PFSK-1 (cell line): ENCODE results near the gene LAMB1.

Source experiments
- POLR2AphosphoS5 ChIP-seq: IDR thresholded peaks from 2 replicates; pipeline ENCODE4 v1.6.1; 2012; ENCODE audit warnings: low read depth, mild to moderate bottlenecking, control low read depth, low read length, moderate library complexity
- TAF1 ChIP-seq: IDR thresholded peaks from 2 replicates; pipeline ENCODE4 v1.6.1; 2012; ENCODE audit warnings: low read length, control low read depth, borderline replicate concordance; ENCODE audit not compliant: insufficient read depth

DNA sequence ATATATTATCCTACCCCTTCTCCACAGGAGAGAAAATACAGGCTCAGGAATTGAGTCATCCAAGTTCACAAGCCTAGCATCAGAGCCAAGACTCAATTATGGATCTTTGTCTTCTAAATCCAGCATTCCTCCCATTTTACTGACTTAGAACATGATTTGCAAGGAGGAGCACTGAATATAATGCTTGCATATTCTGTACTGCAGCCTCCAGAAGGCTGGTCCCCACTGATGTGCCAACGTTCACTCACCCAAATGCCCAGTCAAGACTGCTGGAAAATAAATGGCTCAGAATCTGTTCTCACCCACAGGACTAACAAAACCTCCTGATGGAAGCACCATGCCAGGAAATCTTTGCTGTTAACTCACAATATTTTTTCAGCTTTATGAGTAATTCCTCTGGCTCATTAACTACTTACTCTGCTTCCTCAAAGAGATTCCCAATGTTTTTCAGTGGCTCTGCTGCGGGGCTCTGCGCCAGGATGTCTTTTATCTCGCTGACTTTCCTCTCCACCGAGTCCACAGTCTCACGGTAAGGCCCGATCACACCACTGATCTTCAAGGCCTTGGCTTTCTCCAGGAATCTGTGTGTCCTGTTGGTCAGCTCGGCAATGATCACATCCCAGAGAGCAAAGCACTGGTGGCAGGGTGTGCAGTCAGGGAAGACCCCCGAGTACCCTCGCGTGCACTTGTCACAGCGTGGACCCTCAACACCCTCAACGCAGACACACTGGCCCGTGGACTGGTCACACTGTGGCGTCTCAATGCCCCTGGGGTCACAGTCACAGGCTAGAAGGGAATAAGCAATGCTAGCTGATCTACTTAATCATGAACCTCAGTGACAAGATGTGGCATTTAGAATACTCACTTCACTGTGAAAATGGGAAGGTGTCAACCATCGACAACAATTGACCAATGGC, 63.1 kb downstream of the LAMB1 start:
- TF ChIP-seq TAF1 (no peak; the same call in 1 of the 2 replicates), POLR2AphosphoS5 (peak; percentile 40; the same call in 1 of the 2 replicates)
